GM12864 (cell line): ENCODE results near the gene EMD.

Experiments
- DNase-seq: peaks from one replicate; pipeline ENCODE4 v3.0.0-alpha.2; 2011; ENCODE audit warnings: low read depth
- H3K4me3 ChIP-seq: 2 replicates; pipeline ENCODE4 v1.5.1; 2011; ENCODE audit warnings: mild to moderate bottlenecking, low read depth, low read length, control low read depth
- TF ChIP-seq, protein P1 (sequence below): IDR thresholded peaks from 2 replicates; pipeline ENCODE4 v1.5.1; 2011; ENCODE audit warnings: low read depth, mild to moderate bottlenecking, moderate library complexity, low read length, control low read depth, inconsistent platforms; ENCODE audit errors: missing control alignments

EMD gene

DNA sequence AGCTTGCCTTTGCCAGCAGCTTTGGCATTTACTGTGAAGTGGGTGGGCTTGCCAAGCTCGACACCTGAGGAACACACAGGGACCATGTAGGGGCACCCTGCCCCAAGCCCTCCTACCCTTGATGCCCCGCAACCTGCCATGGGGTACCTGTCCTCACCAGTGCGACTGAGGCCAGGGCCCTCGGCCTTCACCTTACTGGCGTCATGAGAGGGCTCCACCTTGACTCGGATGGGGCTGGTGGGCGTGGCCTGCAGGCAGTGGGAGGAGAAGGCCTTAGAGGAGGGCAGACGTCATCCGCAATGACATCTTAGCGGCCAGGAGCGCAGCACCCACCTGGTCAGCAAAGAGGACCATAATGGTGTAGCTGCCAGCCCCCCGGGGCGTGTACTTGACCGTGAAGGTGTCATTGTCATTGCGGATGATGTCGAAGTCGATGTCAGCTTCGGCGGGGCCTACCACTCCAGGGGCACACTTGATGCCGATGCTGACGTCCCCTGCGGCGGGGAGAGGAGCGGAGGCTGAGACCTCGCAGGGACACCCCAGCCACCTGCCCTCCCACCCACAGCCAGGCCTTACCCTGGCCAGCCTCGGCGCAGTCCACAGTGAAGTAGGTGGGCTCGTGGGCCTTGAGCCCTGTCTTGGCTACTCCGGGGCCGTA lies 16.9 kb upstream of the EMD start:
- no peak for DNase-seq
- TF ChIP-seq, protein P1, sequence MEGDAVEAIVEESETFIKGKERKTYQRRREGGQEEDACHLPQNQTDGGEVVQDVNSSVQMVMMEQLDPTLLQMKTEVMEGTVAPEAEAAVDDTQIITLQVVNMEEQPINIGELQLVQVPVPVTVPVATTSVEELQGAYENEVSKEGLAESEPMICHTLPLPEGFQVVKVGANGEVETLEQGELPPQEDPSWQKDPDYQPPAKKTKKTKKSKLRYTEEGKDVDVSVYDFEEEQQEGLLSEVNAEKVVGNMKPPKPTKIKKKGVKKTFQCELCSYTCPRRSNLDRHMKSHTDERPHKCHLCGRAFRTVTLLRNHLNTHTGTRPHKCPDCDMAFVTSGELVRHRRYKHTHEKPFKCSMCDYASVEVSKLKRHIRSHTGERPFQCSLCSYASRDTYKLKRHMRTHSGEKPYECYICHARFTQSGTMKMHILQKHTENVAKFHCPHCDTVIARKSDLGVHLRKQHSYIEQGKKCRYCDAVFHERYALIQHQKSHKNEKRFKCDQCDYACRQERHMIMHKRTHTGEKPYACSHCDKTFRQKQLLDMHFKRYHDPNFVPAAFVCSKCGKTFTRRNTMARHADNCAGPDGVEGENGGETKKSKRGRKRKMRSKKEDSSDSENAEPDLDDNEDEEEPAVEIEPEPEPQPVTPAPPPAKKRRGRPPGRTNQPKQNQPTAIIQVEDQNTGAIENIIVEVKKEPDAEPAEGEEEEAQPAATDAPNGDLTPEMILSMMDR: no peak
- no peak overlapping the region for H3K4me3 ChIP-seq

DNA sequence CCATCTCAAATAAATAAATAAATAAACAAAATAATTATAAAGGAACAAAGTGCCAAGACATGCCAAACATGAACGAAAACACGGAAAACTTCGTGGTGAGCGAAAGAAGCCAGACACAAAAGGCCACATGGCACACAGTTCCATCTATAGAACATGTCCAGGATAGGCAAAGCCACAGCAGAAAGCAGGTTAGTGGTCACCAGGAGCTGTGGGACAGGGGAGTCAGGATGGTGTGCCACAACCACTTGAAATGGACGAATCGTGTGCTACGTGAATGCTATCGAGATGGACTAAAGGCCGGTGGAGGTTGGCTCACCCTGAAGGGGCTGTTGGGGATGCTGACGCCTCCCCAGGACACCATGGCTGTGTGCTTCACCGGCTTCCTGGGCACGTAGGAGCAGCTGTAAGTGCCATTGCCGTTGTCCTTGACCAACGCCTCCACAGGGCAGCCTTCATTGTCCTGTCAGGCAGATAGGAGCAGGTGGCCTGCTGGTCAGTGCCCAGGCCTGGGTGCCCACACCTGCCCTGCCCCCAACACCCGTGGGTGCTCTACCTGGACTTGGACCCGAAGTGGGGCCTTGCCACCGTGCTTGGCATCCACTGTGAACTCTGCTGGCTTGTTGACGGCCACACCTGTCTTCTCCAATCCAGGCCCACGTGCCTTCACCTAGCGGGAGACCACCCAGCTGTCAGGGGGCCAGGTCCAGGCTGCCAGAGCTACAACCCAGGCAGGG lies 15.2 kb upstream of the EMD start:
- TF ChIP-seq, protein P1: no peak
- no peak for DNase-seq
- H3K4me3 ChIP-seq: no peak overlapping the region

DNA sequence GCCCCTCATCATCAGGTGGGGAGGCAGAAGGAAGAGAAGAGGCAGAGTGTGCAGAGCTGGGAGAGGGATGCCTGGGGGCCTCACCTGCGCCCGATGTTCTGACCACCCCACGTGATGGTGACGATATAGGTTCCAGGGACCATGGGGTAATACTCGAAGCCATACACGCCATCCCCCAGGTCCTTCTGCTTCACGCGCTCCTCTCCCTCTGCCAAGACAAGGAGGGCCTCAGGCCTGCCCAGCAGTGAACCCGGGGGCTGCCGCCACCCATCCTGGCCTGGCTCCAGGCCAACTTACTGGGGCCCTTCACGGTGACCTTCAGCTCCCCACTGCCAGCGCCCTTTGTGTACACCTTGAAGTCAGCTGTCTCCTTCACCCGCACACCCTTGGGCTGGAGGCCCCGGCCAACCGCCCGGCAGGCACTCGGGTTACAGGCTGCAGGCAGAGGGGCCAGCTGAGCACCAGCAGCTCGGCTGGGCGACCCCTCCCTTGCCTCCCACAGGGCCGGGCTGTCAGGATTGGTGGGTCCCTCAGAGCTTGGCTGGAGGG lies 14.0 kb upstream of the EMD start:
- no peak for DNase-seq
- no peak overlapping the region for H3K4me3 ChIP-seq
- TF ChIP-seq, protein P1: no peak

DNA sequence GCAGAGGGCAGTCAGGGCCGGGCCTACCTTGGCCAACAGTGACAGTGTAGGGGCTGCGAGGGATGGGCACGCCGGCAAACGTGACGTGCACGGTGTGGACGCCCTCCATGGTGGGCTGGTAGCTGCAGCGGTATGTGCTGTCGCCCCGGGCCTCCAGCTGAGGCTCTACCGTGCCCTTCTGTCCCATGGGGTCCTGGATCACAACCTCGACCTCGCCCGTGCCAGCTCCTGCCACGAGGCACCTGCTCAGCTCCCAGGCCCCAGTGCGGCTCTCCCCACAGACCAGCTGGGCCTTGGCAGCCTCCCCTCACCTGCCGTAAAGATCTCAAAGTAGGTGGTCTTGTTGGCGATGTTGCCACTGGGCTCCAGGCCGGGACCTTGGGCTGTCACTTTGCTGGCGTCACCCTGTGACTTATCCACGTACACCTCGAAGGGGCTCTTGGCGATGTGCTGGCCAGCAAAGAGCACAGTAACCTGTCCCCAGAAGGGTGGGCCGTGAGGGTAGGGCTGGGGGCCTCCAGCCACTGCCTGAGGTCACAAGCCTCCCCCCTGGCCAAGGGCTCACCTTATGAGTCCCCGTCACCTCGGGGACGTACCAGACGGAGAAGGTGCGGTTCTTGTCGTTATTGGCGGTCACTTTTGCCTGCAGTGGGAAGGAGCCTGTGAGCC lies 13.0 kb upstream of the EMD start:
- H3K4me3 ChIP-seq: no peak overlapping the region
- no peak for DNase-seq
- TF ChIP-seq, protein P1: no peak

DNA sequence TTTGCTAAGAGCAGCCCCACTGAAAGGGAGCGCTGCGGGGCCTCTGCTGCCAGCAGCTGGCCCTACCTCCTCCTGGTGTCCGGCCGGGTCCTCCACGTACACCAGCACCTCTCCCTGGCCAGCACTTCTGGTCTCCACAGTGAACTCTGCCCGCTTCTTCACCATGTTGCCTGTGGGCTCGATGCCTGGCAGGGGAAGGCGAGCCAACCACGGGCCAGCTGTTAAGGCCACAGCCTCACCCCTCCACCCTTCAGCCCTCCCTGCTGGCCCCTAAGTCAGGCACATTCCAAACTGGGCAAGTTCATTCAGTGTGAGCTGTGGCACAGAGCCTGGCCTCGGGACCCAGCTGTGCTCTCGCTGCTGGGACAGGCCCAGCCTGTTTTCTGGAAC lies 12.4 kb upstream of the EMD start:
- H3K4me3 ChIP-seq: no peak overlapping the region
- TF ChIP-seq, protein P1: no peak
- no peak for DNase-seq

DNA sequence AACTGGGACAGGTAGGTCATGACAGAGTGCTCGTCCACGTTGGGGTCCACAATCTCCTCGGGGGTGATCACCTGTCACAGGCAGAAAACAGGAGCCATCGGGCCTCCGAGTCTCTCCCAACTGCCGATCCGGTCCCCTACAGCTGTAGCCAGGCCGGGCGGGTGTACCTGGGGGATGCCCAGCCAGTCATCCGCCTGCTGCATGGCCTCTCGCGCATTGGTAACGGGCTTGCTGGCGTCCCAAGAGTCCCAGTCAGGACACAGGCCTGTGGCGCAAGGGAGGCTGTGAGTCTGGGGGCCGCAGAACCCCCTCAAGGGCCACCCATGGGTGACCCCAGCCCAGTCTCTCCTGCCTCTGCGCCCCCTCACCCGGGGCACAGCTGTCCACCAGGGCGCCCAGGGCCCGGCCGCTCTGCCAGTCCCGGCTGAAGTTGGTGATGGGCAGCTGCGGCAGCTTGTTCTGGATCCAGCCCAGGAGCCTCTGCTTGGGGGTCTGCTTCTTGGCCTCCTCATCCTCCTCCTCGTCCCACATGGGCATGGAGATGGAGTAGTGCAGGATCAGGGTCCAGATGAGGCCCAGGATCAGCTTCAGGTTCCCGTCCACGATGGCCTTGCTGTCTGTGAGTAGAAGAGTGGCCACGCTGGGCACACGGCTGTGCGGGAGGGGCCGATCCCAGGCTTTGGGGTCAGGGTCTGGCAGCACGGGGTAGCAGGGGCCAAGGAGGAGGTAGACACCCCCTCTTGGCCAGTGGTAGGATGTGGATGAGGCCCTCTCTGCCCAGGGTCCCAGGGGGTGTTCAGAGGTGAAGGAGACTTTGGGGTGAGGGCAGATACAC lies 11.4 kb upstream of the EMD start:
- TF ChIP-seq, protein P1: no peak
- no peak for DNase-seq
- H3K4me3 ChIP-seq: no peak overlapping the region
